D721Med (cell line): ENCODE results near the gene HOXB3.

ENCODE experiments used
- DNase-seq: peaks from one replicate; pipeline ENCODE4 v3.0.0; 2011; ENCODE audit warnings: low spot score; ENCODE audit not compliant: insufficient read length
- FAIRE-seq: peaks from 2 replicates; lab custom pipeline; 2011; peaks lifted over from hg19 to GRCh38; lab: Jason Lieb, UNC
- CTCF ChIP-seq: IDR thresholded peaks from 2 replicates; pipeline ENCODE4 v1.5.1; 2012; ENCODE audit warnings: mild to moderate bottlenecking, control low read depth; ENCODE audit not compliant: insufficient read depth; ENCODE audit errors: missing control alignments

Gene HOXB3

DNA sequence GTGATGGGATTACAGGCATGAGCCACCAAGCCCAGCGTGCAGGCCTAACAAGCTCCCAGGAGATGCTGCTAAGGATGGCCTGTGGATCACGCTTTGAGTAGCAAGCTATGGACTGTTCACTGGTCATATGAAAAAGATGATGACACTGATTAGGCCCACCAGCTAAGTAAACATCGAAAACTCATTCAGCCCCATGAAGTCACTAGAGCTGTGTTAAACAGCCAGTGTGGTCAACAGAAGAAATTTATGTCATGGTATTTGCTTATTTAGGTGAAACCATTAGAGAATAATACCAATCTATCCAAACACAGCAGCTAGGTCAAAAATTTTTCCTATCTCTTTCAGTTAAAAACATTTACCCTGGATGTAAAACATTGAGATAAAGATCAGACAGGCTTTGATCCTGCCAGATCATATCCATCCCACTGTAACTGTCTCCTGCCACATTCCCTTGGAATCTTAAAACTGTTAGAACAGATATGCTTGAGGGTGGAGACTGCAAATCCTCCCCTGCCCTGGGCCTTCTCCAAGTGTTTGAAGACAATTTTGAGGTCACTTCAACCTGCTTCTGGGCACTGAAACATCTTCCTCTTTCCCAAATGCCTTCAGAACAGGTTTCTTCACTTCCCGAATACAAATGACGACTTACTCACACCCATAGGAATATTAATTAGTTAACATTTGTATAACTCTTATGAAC is 90.2 kb downstream of the HOXB3 start:
- no peak for TF ChIP-seq CTCF
- FAIRE-seq: no peak

GRCh38 chr17:48499248-48499647 is 90.8 kb downstream of the HOXB3 start:
- no peak for FAIRE-seq

More for the DNA sequence above, 90.2 kb downstream of the HOXB3 start:
- no peak for DNase-seq

More at GRCh38 chr17:48499248-48499647, 90.8 kb downstream of the HOXB3 start:
- no peak for DNase-seq
- no peak for TF ChIP-seq CTCF
